CD4-positive, CD25-positive, alpha-beta regulatory T cell (primary cell): ENCODE results near the gene PDZD7. TPM values are rescaled to one million over a fixed set of nuclear protein-coding genes. Genes with fewer than 3 reads are reported as not detected.

Experiments
- ATAC-seq, 2 donors: fragments of 150-1000 bp; cut with Tn5 transposase; one replicate each; pipeline ENCODE4 v1.10.0; 2021; ENCODE audit warnings: low read depth in 2 of 2, moderate number of reproducible peaks in 2 of 2, moderate library complexity in 1 of 2
- DNase-seq, 3 donors: peaks; one replicate each; pipeline versions ENCODE4 v3.0.0 to v3.0.0-alpha.2; 2012 to 2022; ENCODE audit warnings: mixed read lengths in 1 of 3
- H3K27ac ChIP-seq: one replicate; pipeline ENCODE4 v1.7.0; 2013; ENCODE audit warnings: mild to moderate bottlenecking, low read length; ENCODE audit not compliant: insufficient read depth, poor library complexity, severe bottlenecking
- H3K27me3 ChIP-seq: one replicate; pipeline ENCODE4 v1.7.0; 2013; ENCODE audit warnings: low read length; ENCODE audit not compliant: control insufficient read depth, insufficient read depth
- H3K36me3 ChIP-seq: one replicate; pipeline ENCODE4 v1.7.0; 2013; ENCODE audit warnings: mild to moderate bottlenecking, low read length, moderate library complexity; ENCODE audit not compliant: control insufficient read depth, insufficient read depth
- H3K4me1 ChIP-seq: 2 replicates; pipeline ENCODE4 v1.7.0; 2013; ENCODE audit warnings: mild to moderate bottlenecking, low read length; ENCODE audit not compliant: insufficient read depth, control insufficient read depth, poor library complexity, severe bottlenecking
- H3K4me3 ChIP-seq: one replicate; pipeline ENCODE4 v1.7.0; 2013; ENCODE audit warnings: low read depth, mild to moderate bottlenecking, low read length, moderate library complexity
- H3K9me3 ChIP-seq, 2 experiments: 1 replicate in 1 of 2; 2 replicates in 1 of 2; pipeline ENCODE4 v1.7.0; 2013; ENCODE audit warnings: low read length in 2 of 2, mild to moderate bottlenecking in 1 of 2, moderate library complexity in 1 of 2; ENCODE audit not compliant: control insufficient read depth in 2 of 2
- H3K27ac Mint-ChIP-seq, 3 donors: one replicate each; pipeline ENCODE4 v1.8.0; 2020 to 2022; ENCODE audit warnings: mild to moderate bottlenecking in 3 of 3, mixed read lengths in 3 of 3, moderate library complexity in 2 of 3
- H3K27me3 Mint-ChIP-seq: one replicate; pipeline ENCODE4 v1.8.0; 2022; ENCODE audit warnings: mild to moderate bottlenecking, mixed read lengths
- H3K36me3 Mint-ChIP-seq: one replicate; pipeline ENCODE4 v1.8.0; 2020; ENCODE audit warnings: mixed read lengths
- H3K4me1 Mint-ChIP-seq, 4 donors: one replicate each; pipeline ENCODE4 v1.8.0; 2020 to 2022; ENCODE audit warnings: mixed read lengths in 4 of 4, mild to moderate bottlenecking in 1 of 4
- H3K4me3 Mint-ChIP-seq, 4 donors: one replicate each; pipeline ENCODE4 v1.8.0; 2020 to 2022; ENCODE audit warnings: mild to moderate bottlenecking in 4 of 4, mixed read lengths in 4 of 4, moderate library complexity in 3 of 4
- H3K9me3 Mint-ChIP-seq, 7 donors: one replicate each; pipeline ENCODE4 v1.8.0; 2020 to 2022; ENCODE audit warnings: mixed read lengths in 7 of 7, mild to moderate bottlenecking in 3 of 7, moderate library complexity in 2 of 7
- polyA plus RNA-seq, 4 donors: library from polyadenylated mRNA; unstranded; fragments of 300-500 nt; fragmentation: Illumina TruSeq; gene quantifications; one replicate each; pipeline ENCODE4 v1.2.3, GENCODE V29; 2021
- total RNA-seq: library from RNA; stranded (reverse); gene quantifications from one replicate; pipeline ENCODE4 v1.2.3, GENCODE V29; 2022

Gene PDZD7
- total and polyA plus RNA-seq, 5 donors from 2014 or later = 0.59 to 3.5 (median 0.78) TPM

- Histone ChIP-seq H3K27me3 (no peaks in the 10 kb centered on the region), H3K4me1 (peaks cover 34% of the 10 kb centered on the region), H3K27ac (peak overlapping the region; percentile 83), H3K4me3 (peak overlapping the region; percentile 75), H3K36me3 (peaks cover 5% of the 10 kb centered on the region), H3K9me3 (no peaks in the 10 kb centered on the region)
- H3K9me3 Mint-ChIP-seq = no peaks in the 10 kb centered on the region
- ATAC-seq (peak; percentile 43 to 46), DNase-seq (peak; percentile 70 to 84 (median 72))
- H3K27ac Mint-ChIP-seq = peak overlapping the region; percentile 89 to 92 (median 90)
- peak overlapping the region; percentile 89 to 99 (median 93) for H3K4me3 Mint-ChIP-seq
- H3K36me3 Mint-ChIP-seq = peaks cover 4% of the 10 kb centered on the region
- peaks cover 6% of the 10 kb centered on the region for H3K27me3 Mint-ChIP-seq
- peaks cover 5 to 34% (median 20%) of the 10 kb centered on the region in 4 donors for H3K4me1 Mint-ChIP-seq
These were observed 33.4 kb downstream of the PDZD7 start for GRCh38 chr10:100997360-100998182.

DNA sequence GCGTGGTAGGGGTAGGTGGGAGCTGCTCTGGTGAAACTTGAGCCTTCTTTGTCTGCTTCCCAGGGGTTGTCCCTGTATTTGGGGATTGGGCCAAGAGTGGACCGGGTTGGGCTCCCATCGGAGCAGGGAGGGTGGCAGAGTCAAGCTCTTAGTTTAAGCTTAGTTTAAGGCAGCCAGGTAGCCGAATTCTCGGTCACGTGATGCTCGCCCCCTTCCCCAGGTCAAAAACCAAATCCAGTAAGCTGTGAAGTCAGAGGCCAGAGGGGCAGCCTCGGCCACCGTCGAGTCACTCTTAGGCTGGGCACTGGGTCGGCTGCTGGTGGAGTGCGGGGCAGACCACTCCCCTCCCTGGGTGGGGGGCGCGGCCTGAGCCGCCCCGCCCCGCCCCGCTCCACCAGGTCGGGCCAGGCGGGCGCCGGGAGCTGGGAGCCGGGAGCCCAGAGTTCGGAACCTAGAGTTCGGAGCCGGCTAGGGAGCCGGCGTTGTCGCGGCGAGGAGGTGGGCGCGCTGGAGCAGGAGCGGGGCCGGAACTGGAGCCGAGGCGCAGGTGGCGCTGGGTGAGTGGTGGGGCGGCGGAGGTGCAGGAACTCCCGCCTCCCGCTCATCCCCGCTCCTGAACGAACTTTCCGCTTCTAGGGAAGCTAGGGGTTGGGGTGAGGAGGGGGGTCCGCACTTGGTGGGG is 34.1 kb downstream of the PDZD7 start:
- Mint-ChIP-seq H3K4me1 (peaks cover 5 to 34% (median 20%) of the 10 kb centered on the region in 4 donors), H3K9me3 (no peaks in the 10 kb centered on the region), H3K27me3 (peaks cover 6% of the 10 kb centered on the region), H3K36me3 (peaks cover 4% of the 10 kb centered on the region), H3K4me3 (peak overlapping the region; percentile 89 to 97 (median 93)), H3K27ac (peak overlapping the region; percentile 89 to 95 (median 94))
- Histone ChIP-seq H3K27ac (peak overlapping the region; percentile 83), H3K27me3 (no peaks in the 10 kb centered on the region), H3K36me3 (peaks cover 5% of the 10 kb centered on the region), H3K4me3 (peak overlapping the region; percentile 47), H3K4me1 (peaks cover 34% of the 10 kb centered on the region), H3K9me3 (no peaks in the 10 kb centered on the region)
- DNase-seq (peak in 1 of 3 donors; percentile 41), ATAC-seq (peak in 1 of 2 donors; percentile 18)

GRCh38 chr10:100995181-100995580 is 35.7 kb downstream of the PDZD7 start:
- Mint-ChIP-seq H3K27ac (peak overlapping the region; percentile 43 to 89 (median 69)), H3K4me3 (peak overlapping the region; percentile 82 to 96 (median 88)), H3K27me3 (no peaks in the 10 kb centered on the region), H3K4me1 (peaks cover 5 to 36% (median 22%) of the 10 kb centered on the region in 4 donors), H3K36me3 (peaks cover 18% of the 10 kb centered on the region), H3K9me3 (no peaks in the 10 kb centered on the region)
- peaks cover 37% of the 10 kb centered on the region for H3K4me1 ChIP-seq
- H3K4me3 ChIP-seq = no peak overlapping the region
- DNase-seq (no peak), ATAC-seq (no peak)
- no peaks in the 10 kb centered on the region for H3K27me3 ChIP-seq
- H3K36me3 ChIP-seq = peaks cover 19% of the 10 kb centered on the region
- no peak overlapping the region for H3K27ac ChIP-seq
- H3K9me3 ChIP-seq = no peaks in the 10 kb centered on the region

GRCh38 chr10:100993986-100994708 is 36.8 kb downstream of the PDZD7 start:
- Mint-ChIP-seq H3K4me1 (peaks cover 5 to 44% (median 25%) of the 10 kb centered on the region in 4 donors), H3K36me3 (peaks cover 21% of the 10 kb centered on the region), H3K9me3 (no peaks in the 10 kb centered on the region), H3K27me3 (no peaks in the 10 kb centered on the region), H3K27ac (peak overlapping the region; percentile 75 to 89 (median 86)), H3K4me3 (peak overlapping the region in 2 of 4 donors; percentile 90 to 96)
- no peak overlapping the region for H3K4me3 ChIP-seq
- ATAC-seq (no peak), DNase-seq (no peak)
- peaks cover 32% of the 10 kb centered on the region for H3K4me1 ChIP-seq
- H3K36me3 ChIP-seq = peaks cover 24% of the 10 kb centered on the region
- no peaks in the 10 kb centered on the region for H3K27me3 ChIP-seq
- H3K9me3 ChIP-seq = no peaks in the 10 kb centered on the region
- no peak overlapping the region for H3K27ac ChIP-seq

GRCh38 chr10:100989088-100989487 is 41.8 kb downstream of the PDZD7 start:
- Histone ChIP-seq H3K4me1 (peaks cover 27% of the 10 kb centered on the region), H3K4me3 (no peak overlapping the region), H3K36me3 (peaks cover 24% of the 10 kb centered on the region), H3K27ac (no peak overlapping the region), H3K27me3 (no peaks in the 10 kb centered on the region), H3K9me3 (no peaks in the 10 kb centered on the region)
- Mint-ChIP-seq H3K27ac (no peak overlapping the region), H3K4me1 (peaks cover 0 to 63% (median 34%) of the 10 kb centered on the region in 4 donors), H3K4me3 (peak overlapping the region in 2 of 4 donors; percentile 32 to 43), H3K9me3 (no peaks in the 10 kb centered on the region), H3K36me3 (peaks cover 17% of the 10 kb centered on the region), H3K27me3 (no peaks in the 10 kb centered on the region)
- ATAC-seq (no peak), DNase-seq (no peak)

DNA sequence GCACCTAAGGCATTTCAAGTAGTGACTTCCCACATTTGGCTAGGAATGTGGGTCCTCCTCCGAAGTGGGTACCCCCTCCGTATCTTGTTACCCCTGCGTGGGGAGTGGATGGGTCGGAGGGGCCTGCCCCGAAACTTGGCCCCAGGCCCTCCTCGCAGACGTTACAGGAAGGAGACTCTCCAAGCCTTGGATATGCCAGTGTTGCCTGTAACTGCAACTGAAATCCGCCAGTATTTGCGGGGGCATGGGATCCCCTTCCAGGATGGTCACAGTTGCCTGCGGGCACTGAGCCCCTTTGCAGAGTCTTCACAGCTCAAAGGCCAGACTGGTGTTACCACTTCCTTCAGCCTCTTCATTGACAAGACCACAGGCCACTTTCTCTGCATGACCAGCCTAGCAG is 42.8 kb downstream of the PDZD7 start:
- no peak for ATAC-seq
- Histone ChIP-seq H3K9me3 (no peaks in the 10 kb centered on the region), H3K27me3 (no peaks in the 10 kb centered on the region), H3K27ac (no peak overlapping the region), H3K36me3 (peaks cover 25% of the 10 kb centered on the region), H3K4me1 (peaks cover 27% of the 10 kb centered on the region), H3K4me3 (peak overlapping the region; percentile 82)
- DNase-seq = no peak
- Mint-ChIP-seq H3K36me3 (peaks cover 17% of the 10 kb centered on the region), H3K27me3 (no peaks in the 10 kb centered on the region), H3K4me3 (peak overlapping the region; percentile 96 to 99 (median 98)), H3K9me3 (no peaks in the 10 kb centered on the region), H3K4me1 (peaks cover 0 to 65% (median 35%) of the 10 kb centered on the region in 4 donors), H3K27ac (peak overlapping the region; percentile 57 to 92 (median 79))

DNA sequence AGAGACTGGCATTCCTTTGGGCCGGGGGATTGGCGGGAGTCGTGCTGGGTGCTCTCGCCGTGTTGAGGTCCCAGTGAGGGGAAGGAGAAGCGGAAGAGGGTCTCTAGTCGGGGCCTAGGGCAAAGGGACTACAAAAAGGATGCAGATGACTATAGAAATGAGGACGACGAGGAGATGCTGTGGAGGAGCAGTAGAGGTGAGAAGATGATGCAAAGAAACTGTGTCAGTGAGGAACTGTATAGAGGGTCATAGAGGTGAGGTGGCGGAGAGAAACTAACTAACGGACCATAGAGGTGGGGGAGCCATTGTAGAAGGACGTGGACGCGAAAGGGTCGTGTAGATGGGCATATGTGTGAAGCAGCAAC is 43.3 kb downstream of the PDZD7 start:
- Mint-ChIP-seq H3K4me3 (peak overlapping the region; percentile 96 to 99 (median 98)), H3K36me3 (peaks cover 21% of the 10 kb centered on the region)
- ATAC-seq = no peak

More for the DNA sequence above, 43.3 kb downstream of the PDZD7 start:
- Mint-ChIP-seq H3K9me3 (no peaks in the 10 kb centered on the region), H3K4me1 (peaks cover 0 to 67% (median 36%) of the 10 kb centered on the region in 4 donors), H3K27me3 (no peaks in the 10 kb centered on the region), H3K27ac (peak overlapping the region; percentile 57 to 92 (median 79))
- H3K4me1 ChIP-seq = peaks cover 27% of the 10 kb centered on the region
- peaks cover 26% of the 10 kb centered on the region for H3K36me3 ChIP-seq
- H3K27ac ChIP-seq = peak overlapping the region; percentile 76
- H3K4me3 ChIP-seq = peak overlapping the region; percentile 82
- H3K9me3 ChIP-seq = no peaks in the 10 kb centered on the region
- DNase-seq = peak in 1 of 3 donors; percentile 18
- no peaks in the 10 kb centered on the region for H3K27me3 ChIP-seq
